SK-N-SH (cell line): ENCODE measurements around the gene CENPE. TPM values are rescaled to one million over a fixed set of nuclear protein-coding genes. Genes with fewer than 3 reads are reported as not detected.

ENCODE experiments used
- CTCF ChIA-PET: fragments of 300-600, 350-600 bp; formaldehyde crosslinking; extraction: SDS; loops from one replicate; lab custom pipeline; 2021; lab: Yijun Ruan, JAX
- POLR2A ChIA-PET: fragments of 350-600 bp; sonication (Branson Sonifier 250); formaldehyde crosslinking; extraction: SDS; loops from one replicate; lab custom pipeline; 2020; ENCODE audit warnings: antibody characterized with exemption, inconsistent platforms; lab: Yijun Ruan, JAX
- DNase-seq: peaks from one replicate; pipeline ENCODE4 v3.0.0; 2012
- H2AFZ ChIP-seq: fragments of 200-600 bp; sonication (generic); 2 replicates; pipeline ENCODE4 v1.8.1; 2016; ENCODE audit warnings: antibody characterized with exemption, mild to moderate bottlenecking, low read depth
- H3F3A ChIP-seq: fragments of 200-600 bp; sonication (generic); replicated peaks from 2 replicates; pipeline ENCODE3; 2016; ENCODE audit warnings: antibody characterized with exemption, mild to moderate bottlenecking; ENCODE audit not compliant: insufficient read depth
- H3K27ac ChIP-seq, 2 experiments: fragments of 200-500 bp in 1 of 2; fragments of 200-600 bp in 1 of 2; sonication (Bioruptor generic) in 1 of 2; sonication (generic), shearing (Covaris generic) in 1 of 2; 2 replicates each; pipeline versions ENCODE4 v1.5.1 to v1.6.1; 2014 to 2016; ENCODE audit warnings: low read depth in 2 of 2, inconsistent platforms in 1 of 2, low read length in 1 of 2, mild to moderate bottlenecking in 1 of 2, mixed read lengths in 1 of 2
- H3K27me3 ChIP-seq: fragments of 200-600 bp; sonication (generic), shearing (Covaris generic); 2 replicates; pipeline ENCODE4 v1.6.1; 2016; ENCODE audit warnings: mixed run types; ENCODE audit not compliant: insufficient read depth
- H3K36me3 ChIP-seq, 2 experiments: fragments of 200-500 bp in 1 of 2; fragments of 200-600 bp in 1 of 2; sonication (Bioruptor generic) in 1 of 2; sonication (generic) in 1 of 2; replicated peaks in 1 of 2; 2 replicates each; pipeline versions ENCODE3 to v1.5.1; 2014 to 2016; ENCODE audit warnings: low read length in 1 of 2, mild to moderate bottlenecking in 1 of 2; ENCODE audit not compliant: insufficient read depth in 2 of 2, control insufficient read depth in 1 of 2
- H3K4me1 ChIP-seq, 2 experiments: fragments of 200-500 bp in 1 of 2; fragments of 200-600 bp in 1 of 2; sonication (Bioruptor generic) in 1 of 2; sonication (generic), shearing (Covaris generic) in 1 of 2; 2 replicates each; pipeline versions ENCODE4 v1.5.1 to v1.6.1; 2014 to 2016; ENCODE audit warnings: low read depth in 1 of 2, low read length in 1 of 2, mixed run types in 1 of 2; ENCODE audit not compliant: insufficient read depth in 2 of 2, control insufficient read depth in 1 of 2
- H3K4me2 ChIP-seq: fragments of 200-600 bp; sonication (generic), shearing (Covaris generic); 2 replicates; pipeline ENCODE4 v1.6.1; 2017; ENCODE audit warnings: mixed run types
- H3K4me3 ChIP-seq, 2 experiments: fragments of 200-500 bp in 1 of 2; fragments of 200-600 bp in 1 of 2; sonication (Bioruptor generic) in 1 of 2; sonication (generic), shearing (Covaris generic) in 1 of 2; 2 replicates each; pipeline versions ENCODE4 v1.5.1 to v1.8.1; 2014 to 2016; ENCODE audit warnings: low read depth in 2 of 2, inconsistent platforms in 1 of 2, low read length in 1 of 2, mild to moderate bottlenecking in 1 of 2, mixed read lengths in 1 of 2, moderate library complexity in 1 of 2
- H3K79me2 ChIP-seq: fragments of 200-600 bp; sonication (generic); 2 replicates; pipeline ENCODE4 v1.8.1; 2017; ENCODE audit warnings: mild to moderate bottlenecking; ENCODE audit not compliant: insufficient read depth
- H3K9ac ChIP-seq: fragments of 200-600 bp; sonication (generic); 2 replicates; pipeline ENCODE4 v1.6.1; 2017; ENCODE audit warnings: mixed run types
- H3K9me2 ChIP-seq: fragments of 200-600 bp; sonication (generic); 2 replicates; pipeline ENCODE4 v1.6.1; 2017; ENCODE audit warnings: mixed run types
- H3K9me3 ChIP-seq: fragments of 200-600 bp; sonication (generic); 2 replicates; pipeline ENCODE4 v1.6.1; 2017; ENCODE audit warnings: mixed run types, mild to moderate bottlenecking, moderate library complexity
- H4K20me1 ChIP-seq: fragments of 200-600 bp; sonication (generic); 2 replicates; pipeline ENCODE4 v1.6.1; 2017; ENCODE audit warnings: mild to moderate bottlenecking, mixed run types; ENCODE audit not compliant: insufficient read depth
- CHD2 ChIP-seq: fragments of 150-350 bp; IDR thresholded peaks from 2 replicates; pipeline ENCODE4 v1.6.1; 2018; ENCODE audit warnings: low read length; ENCODE audit not compliant: partially characterized antibody
- CTCF ChIP-seq: fragments of 200-600 bp; sonication (generic); IDR thresholded peaks from 2 replicates; pipeline ENCODE4 v1.6.1; 2017; ENCODE audit warnings: antibody characterized with exemption, mild to moderate bottlenecking, moderate library complexity
- FOSL2 ChIP-seq: IDR thresholded peaks from 2 replicates; pipeline ENCODE4 v1.4.0; 2012; ENCODE audit warnings: low read depth, mild to moderate bottlenecking, moderate library complexity, borderline replicate concordance
- MEF2A ChIP-seq: IDR thresholded peaks from 2 replicates; pipeline ENCODE4 v1.4.0; 2012; ENCODE audit warnings: low read depth, borderline replicate concordance
- MXI1 ChIP-seq: IDR thresholded peaks from 2 replicates; pipeline ENCODE4 v1.6.1; 2012; ENCODE audit warnings: mild to moderate bottlenecking, low read depth, low read length, improper control_type of control experiment
- NRF1 ChIP-seq: IDR thresholded peaks from 2 replicates; pipeline ENCODE4 v1.6.1; 2012; ENCODE audit warnings: low read depth, mild to moderate bottlenecking, low read length
- RXRA ChIP-seq: IDR thresholded peaks from 2 replicates; pipeline ENCODE4 v1.4.0; 2012; ENCODE audit warnings: low read depth, mild to moderate bottlenecking, borderline replicate concordance
- SIN3A ChIP-seq: IDR thresholded peaks from 2 replicates; pipeline ENCODE4 v1.6.1; 2012; ENCODE audit warnings: low read depth, mild to moderate bottlenecking, low read length, moderate library complexity, borderline replicate concordance
- TCF12 ChIP-seq: IDR thresholded peaks from 2 replicates; pipeline ENCODE4 v1.4.0; 2012
- USF1 ChIP-seq: IDR thresholded peaks from 2 replicates; pipeline ENCODE4 v1.4.0; 2012; ENCODE audit warnings: low read depth, borderline replicate concordance
- ZBTB33 ChIP-seq: IDR thresholded peaks from 2 replicates; pipeline ENCODE4 v1.4.0; 2012; ENCODE audit warnings: low read depth, borderline replicate concordance
- WGBS: methylation state at CpG from one replicate; pipeline ENCODE4 v1.1.6; 2017; ENCODE audit warnings: low lambda C conversion rate; 5-methylcytosine and 5-hydroxymethylcytosine counted together
- polyA plus RNA-seq, 3 experiments: library from polyadenylated mRNA; depleted of rRNA; stranded (reverse); fragments of >200 nt; gene quantifications; 2 replicates each; pipeline ENCODE4 v1.2.3, GENCODE V29; 2012

Gene CENPE
- polyA plus RNA-seq, 1 of the 3 experiments (the other 2 are of a cell fraction): 1.7 TPM

DNA sequence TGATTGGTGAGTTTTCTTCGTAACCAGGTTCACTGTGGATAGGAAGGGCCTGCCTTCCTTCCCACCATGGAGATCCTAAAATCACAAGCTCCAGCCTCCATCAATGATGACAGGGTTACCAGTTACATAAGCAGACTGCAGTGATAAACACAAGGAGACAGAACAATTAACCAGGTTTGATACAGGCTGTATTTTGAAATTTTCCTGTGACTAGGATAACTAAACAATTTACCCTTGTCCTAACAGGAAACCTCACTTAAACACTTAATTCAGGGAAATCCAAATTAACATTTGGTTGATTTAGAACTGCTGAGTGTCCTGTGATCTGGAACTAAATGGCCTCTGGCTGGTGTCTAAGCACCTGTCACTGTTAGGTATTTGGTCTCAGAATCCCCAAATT is 118.5 kb downstream of the CENPE start:
- no peaks in the 10 kb centered on the region for H3K27me3 ChIP-seq
- no peak overlapping the region for H3K4me2 ChIP-seq
- no peaks in the 10 kb centered on the region for H3K9me3 ChIP-seq
- no peak overlapping the region for H3K9ac ChIP-seq
- no peaks in the 10 kb centered on the region for H3K9me2 ChIP-seq
- ChIA-PET POLR2A (no interaction called here), CTCF (interaction anchor here (1.0 to 1.8 kb wide), 3 partner anchors 11 to 456 kb away, joined by 3 to 6 read pairs (median 6); no protein-coding TSS in a partner anchor)
- no peak overlapping the region for H3K27ac ChIP-seq
- H3K4me3 ChIP-seq: no peak overlapping the region
- peaks cover 10 to 32% of the 10 kb centered on the region in 2 experiments for H3K36me3 ChIP-seq
- peaks cover 21% of the 10 kb centered on the region for H3K79me2 ChIP-seq
- H3K4me1 ChIP-seq: peaks cover 0 to 7% of the 10 kb centered on the region in 2 experiments; a peak in 2 of 4 replicates
- no peaks in the 10 kb centered on the region for H4K20me1 ChIP-seq
- H2AFZ ChIP-seq: no peak overlapping the region
- 100% methylated on average over 1 of the region's 1 CpG for WGBS
- no peak for DNase-seq
- TF ChIP-seq MXI1 (no peak), CHD2 (no peak), USF1 (no peak), TCF12 (no peak)
- H3F3A ChIP-seq: no peaks in the 10 kb centered on the region

DNA sequence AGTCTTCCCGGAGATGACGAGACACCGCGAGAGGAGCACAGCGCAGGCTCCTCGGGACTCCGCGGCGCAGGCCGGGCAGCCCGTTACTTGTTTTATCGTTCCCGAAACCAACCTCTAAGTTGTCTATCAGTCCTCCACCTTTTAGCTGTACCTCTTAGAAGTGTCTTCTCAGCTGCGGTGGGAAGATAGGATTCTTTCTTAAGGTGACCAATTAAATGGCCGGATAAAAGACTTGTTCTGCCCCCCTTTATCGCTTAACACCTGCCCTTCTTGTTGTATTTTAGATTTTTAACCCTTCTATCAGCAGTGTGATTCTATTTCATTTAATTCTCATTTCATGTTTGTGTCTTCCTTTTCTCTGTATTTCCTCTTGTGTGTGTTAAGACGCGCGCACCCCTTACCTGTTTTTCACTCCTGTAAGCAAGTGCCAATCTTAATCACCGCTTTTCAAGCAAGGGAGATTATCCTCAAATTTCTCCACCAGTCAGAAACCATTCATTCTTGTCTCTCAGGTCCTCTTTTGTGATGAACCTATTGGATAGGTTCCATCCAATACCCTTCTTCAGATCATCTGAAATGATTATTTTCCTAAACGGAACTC is 121.3 kb downstream of the CENPE start, which contains the start of gene SLC9B2:
SLC9B2 (minus strand) TSS at position 15 of the 601 bp plus-strand sequence. CDS start 9,211 bp downstream, outside the sequence.
- H3K79me2 ChIP-seq: peaks cover 45% of the 10 kb centered on the region
- no peaks in the 10 kb centered on the region for H4K20me1 ChIP-seq
- no peaks in the 10 kb centered on the region for H3K9me2 ChIP-seq
- peak within 1 kb of the TSS; percentile 80 for H2AFZ ChIP-seq
- POLR2A ChIA-PET: interaction anchor here (0.6 to 1.8 kb wide), 4 partner anchors 12 to 483 kb away, joined by 3 to 4 read pairs (median 3); partner anchors contain the start of gene UBE2D3
- CTCF ChIA-PET: interaction anchor here (0.7 to 3.0 kb wide), 4 partner anchors 13 to 22 kb away, joined by 3 to 12 read pairs (median 4); partner anchors contain the start of gene BDH2
- H3K4me1 ChIP-seq: peaks cover 0 to 7% of the 10 kb centered on the region in 2 experiments; a peak in 2 of 4 replicates
- H3K27ac ChIP-seq: peak within 1 kb of the TSS; percentile 69 to 86
- peaks cover 10 to 18% of the 10 kb centered on the region in 2 experiments for H3K36me3 ChIP-seq
- peak within 1 kb of the TSS; percentile 90 for H3K9ac ChIP-seq
- no peaks in the 10 kb centered on the region for H3K9me3 ChIP-seq
- H3K4me3 ChIP-seq: peak within 1 kb of the TSS; percentile 76 to 86
- H3F3A ChIP-seq: no peaks in the 10 kb centered on the region
- 40% methylated on average over 21 of the region's 21 CpGs for WGBS
- TF ChIP-seq FOSL2 (no peak), ZBTB33 (peak; percentile 91; the same call in 1 of the 2 replicates), NRF1 (peak; percentile 38; the same call in 1 of the 2 replicates), RXRA (no peak), SIN3A (0 out of 2 replicates have a peak, but pooled peaks have one; percentile 26), CHD2 (peak; percentile 97), MEF2A (no peak), CTCF (no peak)
- TF ChIP-seq, all 33 proteins: peak for 4
- DNase-seq: peak; percentile 28
- peak within 1 kb of the TSS; percentile 82 for H3K4me2 ChIP-seq
- H3K27me3 ChIP-seq: no peaks in the 10 kb centered on the region
